ENCODE results near the gene GLG1. TPM values are rescaled to one million over a fixed set of nuclear protein-coding genes. Genes with fewer than 3 reads are reported as not detected.

Gene GLG1
- total and polyA plus RNA-seq, 8 donors, result 116 to 147 (median 135) TPM

GRCh38 chr16:74635303-74635702 lies 28.4 kb upstream of the GLG1 start:
- Histone ChIP-seq H3K27ac (no peak overlapping the region), H3K36me3 (peaks cover 0 to 100% of the 10 kb centered on the region in 2 donors), H3K4me3 (no peak overlapping the region), H3K27me3 (no peaks in the 10 kb centered on the region), H3K9me3 (no peaks in the 10 kb centered on the region), H3K4me1 (no peaks in the 10 kb centered on the region)
- ATAC-seq (no peak), DNase-seq (no peak)
- intact Hi-C loops (cut with DNase I), result no loop called here
- no peak for TF ChIP-seq CTCF (IDR thresholded peaks at IDR 0.05)

GRCh38 chr16:74633686-74634085 lies 26.8 kb upstream of the GLG1 start:
- intact Hi-C loops (cut with DNase I), result no loop called here
- ATAC-seq (no peak), DNase-seq (no peak)
- Histone ChIP-seq H3K9me3 (no peaks in the 10 kb centered on the region), H3K4me3 (no peak overlapping the region), H3K27me3 (no peaks in the 10 kb centered on the region), H3K4me1 (no peaks in the 10 kb centered on the region), H3K36me3 (peaks cover 0 to 100% of the 10 kb centered on the region in 2 donors), H3K27ac (no peak overlapping the region)
- no peak for TF ChIP-seq CTCF (IDR thresholded peaks at IDR 0.05)

- peak; percentile 9 for ATAC-seq
- Histone ChIP-seq H3K36me3 (peaks cover 0 to 100% of the 10 kb centered on the region in 2 donors), H3K27ac (no peak overlapping the region), H3K4me3 (no peak overlapping the region), H3K9me3 (no peaks in the 10 kb centered on the region), H3K27me3 (no peaks in the 10 kb centered on the region), H3K4me1 (no peaks in the 10 kb centered on the region)
- DNase-seq, result no peak
- TF ChIP-seq CTCF (IDR thresholded peaks at IDR 0.05), result no peak
- intact Hi-C loops (cut with DNase I), result loop anchor here in 1 of 2 donors (10.0 kb wide), 1 partner anchor 153 kb away; no protein-coding TSS in a partner anchor
Observed at GRCh38 chr16:74627506-74628220, 20.7 kb upstream of the GLG1 start.

- DNase-seq (no peak), ATAC-seq (no peak)
- intact Hi-C loops (cut with DNase I), result loop anchor here in 1 of 2 donors (10.0 kb wide), 1 partner anchor 152 kb away; no protein-coding TSS in a partner anchor
- Histone ChIP-seq H3K9me3 (no peaks in the 10 kb centered on the region), H3K27me3 (no peaks in the 10 kb centered on the region), H3K27ac (no peak overlapping the region), H3K4me3 (no peak overlapping the region), H3K36me3 (peaks cover 0 to 100% of the 10 kb centered on the region in 2 donors), H3K4me1 (no peaks in the 10 kb centered on the region)
- no peak for TF ChIP-seq CTCF (IDR thresholded peaks at IDR 0.05)
Observed at GRCh38 chr16:74626741-74627416, 20.0 kb upstream of the GLG1 start.
